DND-41 (cell line): ENCODE results near the gene SH3TC1.

ENCODE experiments used
- EZH2 ChIP-seq: IDR thresholded peaks from 3 replicates; pipeline ENCODE4 v1.6.1; 2012; ENCODE audit warnings: borderline replicate concordance, low read depth, mild to moderate bottlenecking, moderate library complexity, low read length, inconsistent platforms; ENCODE audit not compliant: severe bottlenecking
- TF ChIP-seq, protein P1 (sequence below): IDR thresholded peaks from 2 replicates; pipeline ENCODE4 v1.5.1; 2012; ENCODE audit warnings: borderline replicate concordance, low read length, moderate library complexity, mild to moderate bottlenecking; ENCODE audit not compliant: poor library complexity, severe bottlenecking; ENCODE audit errors: extremely low read depth

DNA sequence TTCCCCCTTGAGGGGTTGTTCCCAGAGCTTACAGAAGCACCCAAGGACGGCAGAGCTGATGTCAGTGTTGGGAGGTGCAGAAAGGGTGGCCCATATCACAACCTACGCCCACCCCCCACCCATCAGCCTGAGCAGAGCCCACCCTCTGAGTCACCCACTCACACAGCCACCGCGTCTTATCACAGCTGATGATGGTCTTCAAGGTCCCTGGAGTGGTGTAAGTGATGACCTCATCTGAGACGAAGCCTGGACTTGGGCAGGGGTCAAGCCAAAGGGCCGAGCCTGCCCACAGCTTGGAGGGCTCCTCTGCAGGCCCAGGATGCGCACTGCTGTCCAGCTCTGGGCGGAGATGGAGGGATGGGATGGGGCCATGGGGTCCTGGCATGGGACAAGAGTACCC, 67.4 kb downstream of the SH3TC1 start:
- TF ChIP-seq, protein P1, sequence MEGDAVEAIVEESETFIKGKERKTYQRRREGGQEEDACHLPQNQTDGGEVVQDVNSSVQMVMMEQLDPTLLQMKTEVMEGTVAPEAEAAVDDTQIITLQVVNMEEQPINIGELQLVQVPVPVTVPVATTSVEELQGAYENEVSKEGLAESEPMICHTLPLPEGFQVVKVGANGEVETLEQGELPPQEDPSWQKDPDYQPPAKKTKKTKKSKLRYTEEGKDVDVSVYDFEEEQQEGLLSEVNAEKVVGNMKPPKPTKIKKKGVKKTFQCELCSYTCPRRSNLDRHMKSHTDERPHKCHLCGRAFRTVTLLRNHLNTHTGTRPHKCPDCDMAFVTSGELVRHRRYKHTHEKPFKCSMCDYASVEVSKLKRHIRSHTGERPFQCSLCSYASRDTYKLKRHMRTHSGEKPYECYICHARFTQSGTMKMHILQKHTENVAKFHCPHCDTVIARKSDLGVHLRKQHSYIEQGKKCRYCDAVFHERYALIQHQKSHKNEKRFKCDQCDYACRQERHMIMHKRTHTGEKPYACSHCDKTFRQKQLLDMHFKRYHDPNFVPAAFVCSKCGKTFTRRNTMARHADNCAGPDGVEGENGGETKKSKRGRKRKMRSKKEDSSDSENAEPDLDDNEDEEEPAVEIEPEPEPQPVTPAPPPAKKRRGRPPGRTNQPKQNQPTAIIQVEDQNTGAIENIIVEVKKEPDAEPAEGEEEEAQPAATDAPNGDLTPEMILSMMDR: no peak
- TF ChIP-seq EZH2: no peak
